SK-N-SH treated with all-trans-retinoic acid at 6 μM for 48 hours (cell line): ENCODE measurements around the gene PGM2.

Experiments used
- ATAC-seq: fragments of 200-7000 bp; cut with Tn5 transposase; 3 replicates; pipeline ENCODE4 v1.9.1; 2020; ENCODE audit warnings: mild to moderate bottlenecking, moderate library complexity
- ARNTL ChIP-seq: fragments of 450-650 bp; formaldehyde crosslinking; IDR thresholded peaks from 2 replicates; pipeline ENCODE4 v1.5.0; 2020; ENCODE audit warnings: low read depth, mild to moderate bottlenecking, moderate library complexity, borderline replicate concordance
- ESRRG ChIP-seq: fragments of 250-450 bp; sonication (Bioruptor Pico); IDR thresholded peaks from 2 replicates; pipeline ENCODE4 v1.6.1; 2021; ENCODE audit warnings: mild to moderate bottlenecking
- GLIS3 ChIP-seq: fragments of 250-450 bp; sonication (Bioruptor Pico); IDR thresholded peaks from 2 replicates; pipeline ENCODE4 v1.5.0; 2020; ENCODE audit warnings: mild to moderate bottlenecking, moderate library complexity
- ISL1 ChIP-seq: fragments of 250-450 bp; sonication (Bioruptor Pico); IDR thresholded peaks from 2 replicates; pipeline ENCODE4 v2.1.2; 2022; ENCODE audit warnings: mild to moderate bottlenecking, moderate library complexity
- OSR1 ChIP-seq: fragments of 250-450 bp; sonication (Bioruptor Pico); IDR thresholded peaks from 2 replicates; pipeline ENCODE4 v1.8.0; 2022; ENCODE audit warnings: moderate library complexity, mild to moderate bottlenecking, inconsistent platforms
- RARB ChIP-seq: fragments of 250-450 bp; sonication (Bioruptor Pico); IDR thresholded peaks from 2 replicates; pipeline ENCODE4 v1.8.0; 2021; ENCODE audit warnings: mild to moderate bottlenecking, moderate library complexity
- SNAI2 ChIP-seq: fragments of 250-450 bp; sonication (Bioruptor Pico); IDR thresholded peaks from 2 replicates; pipeline ENCODE4 v1.5.0; 2020; ENCODE audit warnings: mild to moderate bottlenecking, moderate library complexity
- TCF4 ChIP-seq: fragments of 250-450 bp; sonication (Bioruptor Pico); IDR thresholded peaks from 2 replicates; pipeline ENCODE4 v1.8.0; 2021; ENCODE audit warnings: mild to moderate bottlenecking, moderate library complexity, borderline replicate concordance
- TOX ChIP-seq: fragments of 250-450 bp; sonication (Bioruptor Pico); IDR thresholded peaks from 2 replicates; pipeline ENCODE4 v1.8.0; 2021; ENCODE audit warnings: mild to moderate bottlenecking, moderate library complexity, borderline replicate concordance
- TSHZ2 ChIP-seq: fragments of 250-450 bp; sonication (Bioruptor Pico); IDR thresholded peaks from 2 replicates; pipeline ENCODE4 v1.5.0; 2020; ENCODE audit warnings: mild to moderate bottlenecking, moderate library complexity
- ZC3H10 ChIP-seq: fragments of 250-450 bp; sonication (Bioruptor Pico); IDR thresholded peaks from 2 replicates; pipeline ENCODE4 v1.5.1; 2021; ENCODE audit warnings: mild to moderate bottlenecking, moderate library complexity
- ZFP3 ChIP-seq: fragments of 250-450 bp; sonication (Bioruptor Pico); IDR thresholded peaks from 2 replicates; pipeline ENCODE4 v1.5.0; 2020; ENCODE audit warnings: mild to moderate bottlenecking, moderate library complexity
- ZFP30 ChIP-seq: fragments of 450-650 bp; formaldehyde crosslinking; IDR thresholded peaks from 2 replicates; pipeline ENCODE4 v1.5.0; 2022; ENCODE audit warnings: mild to moderate bottlenecking, moderate library complexity
- ZNF565 ChIP-seq: fragments of 450-650 bp; formaldehyde crosslinking; conservative IDR thresholded peaks from 2 replicates; pipeline ENCODE4 v1.5.0; 2020; ENCODE audit warnings: low read depth, mild to moderate bottlenecking, moderate library complexity
- ZNF70 ChIP-seq: fragments of 450-650 bp; formaldehyde crosslinking; IDR thresholded peaks from 2 replicates; pipeline ENCODE4 v1.5.0; 2020; ENCODE audit warnings: mild to moderate bottlenecking, moderate library complexity
- ZNF8 ChIP-seq: fragments of 450-650 bp; formaldehyde crosslinking; IDR thresholded peaks from 2 replicates; pipeline ENCODE4 v1.5.0; 2020; ENCODE audit warnings: mild to moderate bottlenecking, moderate library complexity
- TF ChIP-seq, protein P1 (sequence below): fragments of 250-450 bp; sonication (Bioruptor Pico); IDR thresholded peaks from 2 replicates; pipeline ENCODE4 v1.5.1; 2020; ENCODE audit warnings: low read depth, mild to moderate bottlenecking, moderate library complexity
- TF ChIP-seq, protein P2 (sequence below): fragments of 250-450 bp; sonication (Bioruptor Pico); IDR thresholded peaks from 2 replicates; pipeline ENCODE4 v1.8.0; 2021; ENCODE audit warnings: low read depth, mild to moderate bottlenecking, moderate library complexity, borderline replicate concordance

The PGM2 gene

GRCh38 chr4:37836274-37836673 lies 9.8 kb downstream of the PGM2 start:
- no peak for TF ChIP-seq SNAI2 (CRISPR knock-in tag)
- no peak for TF ChIP-seq TCF4 (CRISPR knock-in tag)
- TF ChIP-seq ISL1 (CRISPR knock-in tag) = no peak
- no peak for TF ChIP-seq ZFP30 (CRISPR knock-in tag)
- TF ChIP-seq, all 23 proteins: peak for 0
- no peak for ATAC-seq

- no peak for ATAC-seq
- TF ChIP-seq GLIS3 (CRISPR knock-in tag) = no peak
- no peak for TF ChIP-seq ARNTL (CRISPR knock-in tag)
- no peak for TF ChIP-seq ZC3H10 (CRISPR knock-in tag)
- no peak for TF ChIP-seq RARB (CRISPR knock-in tag)
- TF ChIP-seq TSHZ2 (CRISPR knock-in tag) = no peak
- TF ChIP-seq ZNF565 (CRISPR knock-in tag) = no peak
- TF ChIP-seq SNAI2 (CRISPR knock-in tag) = no peak
- TF ChIP-seq, protein P1, sequence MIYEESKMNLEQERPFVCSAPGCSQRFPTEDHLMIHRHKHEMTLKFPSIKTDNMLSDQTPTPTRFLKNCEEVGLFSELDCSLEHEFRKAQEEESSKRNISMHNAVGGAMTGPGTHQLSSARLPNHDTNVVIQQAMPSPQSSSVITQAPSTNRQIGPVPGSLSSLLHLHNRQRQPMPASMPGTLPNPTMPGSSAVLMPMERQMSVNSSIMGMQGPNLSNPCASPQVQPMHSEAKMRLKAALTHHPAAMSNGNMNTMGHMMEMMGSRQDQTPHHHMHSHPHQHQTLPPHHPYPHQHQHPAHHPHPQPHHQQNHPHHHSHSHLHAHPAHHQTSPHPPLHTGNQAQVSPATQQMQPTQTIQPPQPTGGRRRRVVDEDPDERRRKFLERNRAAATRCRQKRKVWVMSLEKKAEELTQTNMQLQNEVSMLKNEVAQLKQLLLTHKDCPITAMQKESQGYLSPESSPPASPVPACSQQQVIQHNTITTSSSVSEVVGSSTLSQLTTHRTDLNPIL (CRISPR knock-in tag) = no peak
- no peak for TF ChIP-seq OSR1 (CRISPR knock-in tag)
- TF ChIP-seq TOX = no peak
- no peak for TF ChIP-seq ZFP3 (CRISPR knock-in tag)
- TF ChIP-seq ZNF8 (CRISPR knock-in tag) = no peak
Observed at GRCh38 chr4:37836838-37837440, 10.5 kb downstream of the PGM2 start.

DNA sequence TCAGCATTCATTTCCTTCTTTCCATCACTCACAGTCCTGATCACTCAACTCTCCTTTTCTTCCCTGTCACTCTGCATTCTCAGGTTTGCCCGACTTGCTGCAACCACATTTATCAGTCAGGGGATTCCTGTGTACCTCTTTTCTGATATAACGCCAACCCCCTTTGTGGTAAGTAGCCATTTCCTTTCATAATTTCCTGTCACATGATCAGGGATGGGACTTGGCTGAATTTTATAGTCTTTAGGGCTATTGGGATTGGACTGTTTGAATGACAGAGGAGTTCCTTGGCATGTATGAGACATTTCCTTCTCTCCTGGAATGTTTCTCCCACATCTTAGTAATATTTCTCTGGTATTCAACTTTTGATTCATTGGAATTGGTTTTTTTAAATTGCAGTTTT lies 11.0 kb downstream of the PGM2 start:
- peak; percentile 43; the same call in 2 of the 3 replicates for ATAC-seq
- TF ChIP-seq, protein P2, sequence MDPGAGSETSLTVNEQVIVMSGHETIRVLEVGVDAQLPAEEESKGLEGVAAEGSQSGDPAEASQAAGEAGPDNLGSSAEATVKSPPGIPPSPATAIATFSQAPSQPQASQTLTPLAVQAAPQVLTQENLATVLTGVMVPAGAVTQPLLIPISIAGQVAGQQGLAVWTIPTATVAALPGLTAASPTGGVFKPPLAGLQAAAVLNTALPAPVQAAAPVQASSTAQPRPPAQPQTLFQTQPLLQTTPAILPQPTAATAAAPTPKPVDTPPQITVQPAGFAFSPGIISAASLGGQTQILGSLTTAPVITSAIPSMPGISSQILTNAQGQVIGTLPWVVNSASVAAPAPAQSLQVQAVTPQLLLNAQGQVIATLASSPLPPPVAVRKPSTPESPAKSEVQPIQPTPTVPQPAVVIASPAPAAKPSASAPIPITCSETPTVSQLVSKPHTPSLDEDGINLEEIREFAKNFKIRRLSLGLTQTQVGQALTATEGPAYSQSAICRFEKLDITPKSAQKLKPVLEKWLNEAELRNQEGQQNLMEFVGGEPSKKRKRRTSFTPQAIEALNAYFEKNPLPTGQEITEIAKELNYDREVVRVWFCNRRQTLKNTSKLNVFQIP (CRISPR knock-in tag) = no peak
- TF ChIP-seq SNAI2 (CRISPR knock-in tag) (no peak), ZNF70 (CRISPR knock-in tag) (no peak), ISL1 (CRISPR knock-in tag) (no peak), TSHZ2 (CRISPR knock-in tag) (no peak), ESRRG (CRISPR knock-in tag) (no peak)
- TF ChIP-seq, protein P1 (CRISPR knock-in tag) = no peak
- TF ChIP-seq, all 23 proteins: peak for 0

DNA sequence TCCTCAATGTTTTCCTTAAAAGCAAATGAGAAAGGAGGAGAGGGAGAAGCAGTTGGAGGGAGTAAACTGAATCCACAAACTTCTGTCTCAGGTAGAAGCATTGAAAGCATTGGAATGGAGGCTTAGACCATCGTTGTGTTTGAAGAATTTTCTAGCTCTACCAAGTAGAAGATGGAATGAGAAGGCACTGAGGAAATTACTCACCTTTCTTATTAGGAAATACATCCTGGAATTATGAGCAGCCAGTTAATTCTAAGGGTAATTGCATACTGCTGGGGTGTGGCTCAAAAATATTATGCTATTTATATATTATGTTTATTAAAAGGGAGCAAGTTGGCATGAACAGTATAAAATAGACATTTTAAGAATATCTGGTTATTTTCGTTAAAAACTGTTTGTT lies 12.9 kb downstream of the PGM2 start:
- no peak for TF ChIP-seq TCF4 (CRISPR knock-in tag)
- no peak for TF ChIP-seq ZC3H10 (CRISPR knock-in tag)
- ATAC-seq = no peak
